SK-N-SH (cell line): ENCODE data around the gene PCNT.

ENCODE experiments used
- EP300 ChIP-seq, 2 experiments: IDR thresholded peaks; 2 replicates each; pipeline versions ENCODE4 v1.4.0 to v1.6.1; 2012; ENCODE audit warnings: borderline replicate concordance in 1 of 2, low read depth in 1 of 2, low read length in 1 of 2
- FOXJ3 ChIP-seq: sonication (generic); formaldehyde crosslinking; IDR thresholded peaks from 2 replicates; pipeline ENCODE4 v1.5.1; 2020; ENCODE audit warnings: mild to moderate bottlenecking, missing genetic modification reagents
- MAX ChIP-seq: IDR thresholded peaks from 2 replicates; pipeline ENCODE4 v1.4.0; 2012; ENCODE audit warnings: low read depth
- POLR2AphosphoS5 ChIP-seq: IDR thresholded peaks from 2 replicates; pipeline ENCODE4 v1.6.1; 2012; ENCODE audit warnings: low read depth, low read length
- TAF1 ChIP-seq: IDR thresholded peaks from 2 replicates; pipeline ENCODE4 v1.6.1; 2012; ENCODE audit warnings: low read depth, mild to moderate bottlenecking, low read length, moderate library complexity, borderline replicate concordance
- TCF12 ChIP-seq: IDR thresholded peaks from 2 replicates; pipeline ENCODE4 v1.4.0; 2012
- USF2 ChIP-seq: fragments of 150-350 bp; IDR thresholded peaks from 2 replicates; pipeline ENCODE4 v1.6.1; 2017; ENCODE audit warnings: antibody characterized with exemption, low read length, low read depth, borderline replicate concordance
- TF ChIP-seq, protein P1 (sequence below): fragments of 200-600 bp; sonication (generic); IDR thresholded peaks from 2 replicates; pipeline ENCODE4 v1.6.1; 2017; ENCODE audit warnings: antibody characterized with exemption, mild to moderate bottlenecking, moderate library complexity
- TF ChIP-seq, protein P2 (sequence below): IDR thresholded peaks from 2 replicates; pipeline ENCODE4; 2012

DNA sequence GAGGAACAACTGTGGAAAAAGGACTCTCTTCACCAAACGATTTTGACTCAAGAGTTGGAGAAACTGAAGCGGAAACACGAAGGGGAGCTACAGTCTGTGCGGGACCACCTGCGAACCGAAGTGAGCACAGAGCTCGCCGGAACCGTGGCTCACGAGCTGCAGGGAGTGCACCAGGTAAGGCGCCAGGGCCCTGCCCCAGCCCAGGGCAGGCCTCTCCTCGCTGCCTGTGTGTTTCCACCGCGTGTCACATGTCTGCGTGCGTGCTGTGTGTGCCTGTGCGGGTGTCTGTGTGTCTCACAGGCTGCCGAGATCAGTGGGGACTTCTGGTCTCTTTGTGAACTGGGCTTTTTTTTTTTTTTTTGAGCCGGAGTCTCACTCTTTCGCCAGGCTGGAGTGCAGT lies 43.0 kb downstream of the PCNT start:
- TF ChIP-seq TCF12 (no peak), MAX (no peak), TAF1 (no peak), POLR2AphosphoS5 (no peak), EP300 (IDR thresholded peaks at IDR 0.05; ENCODE audit: borderline replicate concordance in 1 of 2, low read depth in 1 of 2, low read length in 1 of 2) (no peak), USF2 (no peak), FOXJ3 (CRISPR knock-in tag) (no peak)
- TF ChIP-seq, protein P1, sequence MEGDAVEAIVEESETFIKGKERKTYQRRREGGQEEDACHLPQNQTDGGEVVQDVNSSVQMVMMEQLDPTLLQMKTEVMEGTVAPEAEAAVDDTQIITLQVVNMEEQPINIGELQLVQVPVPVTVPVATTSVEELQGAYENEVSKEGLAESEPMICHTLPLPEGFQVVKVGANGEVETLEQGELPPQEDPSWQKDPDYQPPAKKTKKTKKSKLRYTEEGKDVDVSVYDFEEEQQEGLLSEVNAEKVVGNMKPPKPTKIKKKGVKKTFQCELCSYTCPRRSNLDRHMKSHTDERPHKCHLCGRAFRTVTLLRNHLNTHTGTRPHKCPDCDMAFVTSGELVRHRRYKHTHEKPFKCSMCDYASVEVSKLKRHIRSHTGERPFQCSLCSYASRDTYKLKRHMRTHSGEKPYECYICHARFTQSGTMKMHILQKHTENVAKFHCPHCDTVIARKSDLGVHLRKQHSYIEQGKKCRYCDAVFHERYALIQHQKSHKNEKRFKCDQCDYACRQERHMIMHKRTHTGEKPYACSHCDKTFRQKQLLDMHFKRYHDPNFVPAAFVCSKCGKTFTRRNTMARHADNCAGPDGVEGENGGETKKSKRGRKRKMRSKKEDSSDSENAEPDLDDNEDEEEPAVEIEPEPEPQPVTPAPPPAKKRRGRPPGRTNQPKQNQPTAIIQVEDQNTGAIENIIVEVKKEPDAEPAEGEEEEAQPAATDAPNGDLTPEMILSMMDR, result no peak
- TF ChIP-seq, protein P2, sequence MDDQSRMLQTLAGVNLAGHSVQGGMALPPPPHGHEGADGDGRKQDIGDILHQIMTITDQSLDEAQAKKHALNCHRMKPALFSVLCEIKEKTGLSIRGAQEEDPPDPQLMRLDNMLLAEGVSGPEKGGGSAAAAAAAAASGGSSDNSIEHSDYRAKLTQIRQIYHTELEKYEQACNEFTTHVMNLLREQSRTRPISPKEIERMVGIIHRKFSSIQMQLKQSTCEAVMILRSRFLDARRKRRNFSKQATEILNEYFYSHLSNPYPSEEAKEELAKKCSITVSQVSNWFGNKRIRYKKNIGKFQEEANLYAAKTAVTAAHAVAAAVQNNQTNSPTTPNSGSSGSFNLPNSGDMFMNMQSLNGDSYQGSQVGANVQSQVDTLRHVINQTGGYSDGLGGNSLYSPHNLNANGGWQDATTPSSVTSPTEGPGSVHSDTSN, result no peak
